DMS 273 (cell line): ENCODE data around the gene ARHGAP20.
A peak's percentile ranks its signal among the peaks of the same experiment; 100 is the strongest.

Experiments used
- DNase-seq: peaks from one replicate; lab custom pipeline; 2025; ENCODE audit not compliant: unreplicated experiment; lab: John Stamatoyannopoulos, UW

The ARHGAP20 gene, protein sequence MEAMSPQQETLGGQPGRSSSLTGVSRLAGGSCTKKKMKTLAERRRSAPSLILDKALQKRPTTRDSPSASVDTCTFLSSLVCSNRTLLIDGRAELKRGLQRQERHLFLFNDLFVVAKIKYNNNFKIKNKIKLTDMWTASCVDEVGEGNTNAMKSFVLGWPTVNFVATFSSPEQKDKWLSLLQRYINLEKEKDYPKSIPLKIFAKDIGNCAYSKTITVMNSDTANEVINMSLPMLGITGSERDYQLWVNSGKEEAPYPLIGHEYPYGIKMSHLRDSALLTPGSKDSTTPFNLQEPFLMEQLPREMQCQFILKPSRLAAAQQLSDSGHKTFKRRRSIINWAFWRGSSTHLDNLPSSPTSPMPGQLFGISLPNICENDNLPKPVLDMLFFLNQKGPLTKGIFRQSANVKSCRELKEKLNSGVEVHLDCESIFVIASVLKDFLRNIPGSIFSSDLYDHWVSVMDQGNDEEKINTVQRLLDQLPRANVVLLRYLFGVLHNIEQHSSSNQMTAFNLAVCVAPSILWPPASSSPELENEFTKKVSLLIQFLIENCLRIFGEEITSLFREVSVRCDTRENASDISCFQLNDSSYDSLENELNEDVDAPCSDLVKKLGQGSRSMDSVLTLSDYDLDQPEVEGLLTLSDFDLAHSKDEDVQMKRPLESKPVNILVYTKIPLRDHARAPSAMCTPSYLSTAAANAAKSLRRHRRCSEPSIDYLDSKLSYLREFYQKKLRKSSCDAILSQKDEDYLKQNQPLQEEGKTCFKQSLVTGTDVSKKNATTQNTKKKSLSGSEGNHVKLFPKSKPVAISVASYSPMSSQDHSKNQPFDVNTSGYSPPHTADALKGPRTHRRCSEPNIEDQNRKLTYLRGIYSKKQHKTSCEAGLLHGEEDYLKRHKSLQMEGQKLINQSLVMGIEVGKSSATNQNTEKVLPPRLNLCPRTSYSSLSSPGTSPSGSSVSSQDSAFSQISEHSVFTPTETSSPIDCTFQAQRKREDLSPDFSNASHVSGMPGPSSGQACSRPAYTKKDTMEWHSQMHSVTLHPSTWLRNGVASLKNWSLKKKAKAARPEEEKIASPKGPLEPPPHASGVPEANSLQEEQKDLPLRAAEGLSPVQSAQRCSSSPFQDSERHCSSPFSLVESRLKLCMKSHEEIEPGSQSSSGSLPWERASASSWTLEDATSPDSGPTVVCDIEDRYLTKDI

GRCh38 chr11:110711776-110712658, at the start of gene ARHGAP20:
Gene ARHGAP20, minus strand, starts transcription at chr11:110712437. Its CDS starts 206 bp downstream, at chr11:110712231.
- DNase-seq, result peak; percentile 88

DNA sequence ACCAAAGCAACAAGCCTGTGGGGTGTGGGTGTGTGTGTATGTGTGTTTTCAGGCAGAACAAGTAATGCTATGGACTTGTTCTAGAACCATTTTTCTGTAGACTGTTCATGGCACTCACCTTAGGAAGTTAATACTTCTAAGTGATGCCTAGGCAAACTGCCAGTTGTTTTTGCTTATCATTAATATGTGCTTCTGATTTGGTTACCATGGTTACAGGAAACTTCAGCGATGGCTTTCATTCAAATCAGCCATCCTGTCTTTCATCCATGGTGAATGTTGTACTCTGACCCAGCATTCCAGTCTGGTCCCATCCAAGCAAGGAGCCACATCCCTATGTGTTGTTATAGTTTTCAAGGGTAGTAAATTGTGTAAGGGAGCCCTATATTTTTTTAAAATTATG, 49.8 kb upstream of the ARHGAP20 start:
- DNase-seq, result peak; percentile 19

DNA sequence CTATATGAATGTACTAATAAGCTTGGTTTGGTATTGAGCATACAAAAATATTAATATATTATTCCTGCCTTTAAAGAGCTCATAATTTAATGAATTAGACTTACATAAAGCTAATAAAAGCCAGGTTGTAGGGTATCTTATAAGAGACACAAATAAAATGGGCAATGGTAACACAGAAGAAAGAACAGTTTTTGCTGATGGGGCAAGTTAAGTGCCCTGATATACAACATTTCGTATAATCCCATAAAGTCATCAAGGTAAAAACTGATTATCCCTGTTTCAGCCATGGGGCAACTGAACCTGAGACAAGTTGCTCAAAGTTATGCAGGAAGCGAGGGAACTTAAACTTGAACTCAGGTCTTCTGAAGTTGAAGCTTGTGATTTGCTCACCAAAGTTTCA, 48.9 kb upstream of the ARHGAP20 start:
- DNase-seq, result no peak

DNA sequence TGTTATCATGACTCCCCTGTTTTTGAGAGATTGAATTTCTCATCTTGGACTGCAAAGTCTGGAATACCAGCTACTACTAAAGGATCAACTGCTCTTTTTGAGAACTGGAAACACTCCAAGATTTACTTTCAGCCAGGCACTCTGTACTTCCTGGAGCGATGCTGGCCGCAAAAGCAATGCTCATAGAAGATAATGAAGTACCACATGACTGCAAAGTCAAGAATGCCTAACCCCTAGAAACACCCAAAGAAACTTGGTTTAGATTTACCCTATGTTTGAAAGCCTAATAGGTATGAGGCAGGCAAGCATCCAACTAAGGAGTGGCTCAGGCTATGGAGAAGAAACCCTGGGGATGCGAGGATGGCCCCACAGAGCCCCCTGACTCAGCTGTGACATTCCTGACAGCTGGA, 47.7 kb upstream of the ARHGAP20 start:
- peak; percentile 3 for DNase-seq

GRCh38 chr11:110757962-110758755, 45.9 kb upstream of the ARHGAP20 start:
- no peak for DNase-seq

DNA sequence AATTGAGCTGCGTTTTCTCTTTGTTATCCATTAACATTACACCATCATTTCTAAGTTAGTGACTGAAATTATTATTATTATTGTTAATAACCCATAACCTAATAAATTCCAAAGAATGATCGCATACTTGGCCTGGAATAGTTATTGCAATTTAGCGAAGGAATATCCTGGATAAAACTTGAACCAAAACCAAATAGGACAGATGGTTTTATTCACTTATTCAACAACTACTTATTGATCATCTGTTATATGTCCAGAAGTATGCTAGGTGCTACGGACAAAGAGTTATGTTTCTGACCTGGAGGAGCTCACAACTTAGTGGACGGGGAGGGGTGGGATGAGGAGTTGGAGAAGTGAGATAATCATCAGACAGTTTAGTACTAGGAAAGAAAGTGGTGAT, 44.8 kb upstream of the ARHGAP20 start:
- DNase-seq, result no peak

DNA sequence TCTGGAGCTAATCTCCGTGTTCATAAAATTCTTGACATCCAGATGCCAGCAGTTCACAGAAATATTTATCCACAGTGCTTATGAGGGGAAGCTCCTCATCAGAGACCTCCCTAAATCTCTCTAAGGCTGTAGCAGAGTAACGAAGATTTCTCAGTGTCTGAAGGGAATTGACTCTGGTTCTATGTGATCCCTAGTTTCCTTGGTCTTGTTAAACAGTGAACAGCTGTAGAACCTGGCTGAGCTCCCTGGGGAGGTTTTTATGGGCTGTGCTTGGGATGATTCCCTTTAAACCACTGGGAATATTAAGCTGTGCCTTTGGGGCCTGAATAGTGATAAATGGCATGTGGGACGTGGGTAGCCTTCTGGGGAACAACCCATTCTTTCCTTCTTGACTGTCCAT, 43.7 kb upstream of the ARHGAP20 start:
- peak; percentile 52 for DNase-seq

GRCh38 chr11:110752890-110753289, 40.7 kb upstream of the ARHGAP20 start:
- no peak for DNase-seq

DNA sequence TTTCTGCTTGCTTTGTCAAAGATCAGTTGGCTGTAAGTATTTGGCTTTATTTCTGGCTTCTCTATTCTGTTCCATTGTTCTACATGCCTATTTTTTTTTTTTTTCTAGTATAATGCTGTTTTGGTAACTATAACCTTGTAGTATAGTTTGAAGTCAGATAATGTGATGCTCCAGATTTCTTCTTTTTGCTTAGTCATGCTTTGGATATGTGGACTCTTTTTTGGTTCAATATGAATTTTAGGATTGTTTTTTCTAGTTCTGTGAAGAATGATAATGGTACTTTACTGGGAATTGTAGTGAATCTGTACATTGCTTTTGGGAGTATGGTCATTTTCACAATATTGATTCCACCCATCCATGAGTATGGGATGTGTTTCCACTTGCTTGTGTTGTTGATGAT, 37.9 kb upstream of the ARHGAP20 start:
- no peak for DNase-seq

GRCh38 chr11:110747531-110747930, 35.3 kb upstream of the ARHGAP20 start:
- DNase-seq, result no peak

DNA sequence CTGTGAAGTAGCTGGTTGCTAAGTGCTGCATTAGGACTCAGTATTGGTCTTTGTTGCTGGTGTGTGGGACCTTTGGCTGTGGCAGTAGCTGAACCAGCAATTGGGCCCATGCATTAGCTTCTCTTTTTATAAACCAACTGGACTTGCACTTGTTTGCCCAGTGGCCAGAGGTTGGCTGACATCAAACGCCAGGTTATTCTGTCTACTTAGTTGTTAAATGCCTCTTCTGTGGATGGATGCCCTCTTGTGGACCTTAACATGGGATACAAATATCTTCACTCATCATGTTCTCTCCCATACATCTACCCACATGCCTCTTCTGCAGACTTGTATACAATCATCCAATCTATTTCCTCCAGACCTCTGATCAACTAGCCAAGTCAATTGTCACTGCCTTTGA, 26.4 kb upstream of the ARHGAP20 start:
- DNase-seq, result no peak

GRCh38 chr11:110737593-110737992, 25.4 kb upstream of the ARHGAP20 start:
- no peak for DNase-seq

GRCh38 chr11:110736171-110736553, 23.9 kb upstream of the ARHGAP20 start:
- no peak for DNase-seq

DNA sequence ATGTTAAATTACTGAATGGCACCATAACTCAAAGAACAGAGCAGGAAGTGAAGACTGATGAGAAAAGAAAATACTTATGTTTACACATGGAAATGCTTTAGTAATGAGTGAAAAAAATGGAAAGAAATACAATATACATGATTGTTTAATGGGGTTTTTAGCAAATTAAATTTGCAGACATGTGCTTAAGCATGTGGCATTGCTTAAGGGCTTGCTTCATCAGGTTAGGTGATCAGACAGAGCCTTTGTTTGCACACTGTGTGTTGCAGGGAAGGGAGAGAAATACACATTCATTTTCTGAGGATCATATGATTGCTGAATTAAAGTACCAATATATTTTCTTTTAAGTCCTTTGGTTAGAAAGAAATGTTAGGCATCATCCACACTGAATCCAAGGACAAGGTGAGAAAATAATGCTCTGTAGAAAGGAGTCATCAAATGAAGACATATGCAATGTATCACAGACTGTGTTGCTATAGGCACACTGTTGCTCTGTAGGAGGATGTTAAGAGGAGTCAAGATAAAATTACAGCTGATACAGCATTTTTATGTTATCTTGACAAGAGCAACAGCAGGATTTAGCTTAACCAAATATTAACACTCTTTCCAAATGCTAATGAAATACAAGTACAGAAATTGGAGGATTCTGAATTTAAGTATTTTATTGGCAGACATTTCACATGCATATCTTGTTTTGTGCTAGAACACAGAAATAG, 23.4 kb upstream of the ARHGAP20 start:
- no peak for DNase-seq

- DNase-seq, result no peak
These were observed 22.6 kb upstream of the ARHGAP20 start for GRCh38 chr11:110734790-110735189.

- DNase-seq, result no peak
These were observed 18.5 kb upstream of the ARHGAP20 start for GRCh38 chr11:110730773-110731172.

DNA sequence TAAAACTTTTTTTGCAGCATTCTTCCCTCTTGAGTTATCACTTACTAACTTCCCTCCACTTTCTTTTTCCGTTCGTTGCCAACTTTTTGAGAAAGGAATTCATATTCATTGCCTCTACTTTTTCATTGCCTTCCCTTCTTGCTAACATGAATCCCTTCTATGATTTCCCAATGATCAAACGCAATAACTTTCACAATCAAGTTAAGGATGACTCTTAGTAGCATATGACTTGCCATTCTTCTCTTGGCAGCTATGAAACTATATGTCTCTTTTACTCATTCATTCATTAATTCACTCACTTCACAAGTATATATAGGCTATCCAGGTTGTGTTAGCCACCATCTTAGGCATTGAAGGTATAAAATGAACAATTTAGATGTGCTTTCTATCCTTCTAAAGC, 16.6 kb upstream of the ARHGAP20 start:
- no peak for DNase-seq

GRCh38 chr11:110728476-110728875, 16.2 kb upstream of the ARHGAP20 start:
- DNase-seq, result no peak

- DNase-seq, result no peak
These were observed 12.1 kb upstream of the ARHGAP20 start for GRCh38 chr11:110724358-110724757.
